ENCODE measurements around the gene P3H4.

DNA sequence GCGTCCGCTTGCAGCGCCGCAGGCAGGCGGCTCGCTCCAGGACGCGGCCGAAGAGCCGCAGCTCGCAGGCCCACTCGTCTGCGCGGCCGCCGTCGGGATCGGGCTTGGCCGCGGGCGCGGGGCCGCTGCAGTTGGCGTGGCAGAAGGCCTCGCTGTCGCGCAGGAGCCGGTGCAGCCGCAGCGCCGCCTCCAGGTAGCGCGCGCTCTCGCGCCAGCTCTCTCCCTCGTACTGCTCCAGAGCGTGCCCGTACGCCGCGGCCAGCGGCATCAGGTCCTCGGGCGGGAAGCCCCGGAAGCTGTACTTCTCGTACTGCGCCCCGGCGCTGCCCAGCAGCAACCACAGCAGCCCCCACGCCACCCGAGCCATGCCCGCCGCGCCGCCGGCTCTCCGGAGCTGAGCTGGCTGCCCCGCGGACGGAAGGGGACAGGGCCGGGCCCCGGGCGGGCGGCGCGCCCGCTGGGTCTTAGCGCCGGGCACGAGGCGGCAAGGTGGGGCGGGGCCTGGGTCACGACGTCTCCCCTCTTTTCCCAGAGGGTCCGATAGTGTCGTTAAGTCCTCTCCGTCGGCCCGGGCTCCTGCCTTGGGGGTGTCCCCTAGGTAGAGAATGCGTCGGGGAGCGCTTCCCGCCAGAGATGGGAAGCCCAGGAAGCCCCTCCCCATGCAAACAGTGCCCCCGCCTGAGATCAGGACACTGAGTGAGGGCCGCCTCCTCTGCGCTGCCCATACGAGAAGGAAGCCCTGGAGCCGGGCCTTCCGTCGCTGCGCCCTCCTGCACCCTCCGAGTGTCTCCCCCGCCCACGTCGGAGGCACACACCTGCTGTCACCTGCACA, at the start of gene P3H4:
- peak; percentile 90 for TF ChIP-seq POLR2A (IDR thresholded peaks at IDR 0.05; ENCODE audit: low read depth, low read length)
- TF ChIP-seq, protein P1, sequence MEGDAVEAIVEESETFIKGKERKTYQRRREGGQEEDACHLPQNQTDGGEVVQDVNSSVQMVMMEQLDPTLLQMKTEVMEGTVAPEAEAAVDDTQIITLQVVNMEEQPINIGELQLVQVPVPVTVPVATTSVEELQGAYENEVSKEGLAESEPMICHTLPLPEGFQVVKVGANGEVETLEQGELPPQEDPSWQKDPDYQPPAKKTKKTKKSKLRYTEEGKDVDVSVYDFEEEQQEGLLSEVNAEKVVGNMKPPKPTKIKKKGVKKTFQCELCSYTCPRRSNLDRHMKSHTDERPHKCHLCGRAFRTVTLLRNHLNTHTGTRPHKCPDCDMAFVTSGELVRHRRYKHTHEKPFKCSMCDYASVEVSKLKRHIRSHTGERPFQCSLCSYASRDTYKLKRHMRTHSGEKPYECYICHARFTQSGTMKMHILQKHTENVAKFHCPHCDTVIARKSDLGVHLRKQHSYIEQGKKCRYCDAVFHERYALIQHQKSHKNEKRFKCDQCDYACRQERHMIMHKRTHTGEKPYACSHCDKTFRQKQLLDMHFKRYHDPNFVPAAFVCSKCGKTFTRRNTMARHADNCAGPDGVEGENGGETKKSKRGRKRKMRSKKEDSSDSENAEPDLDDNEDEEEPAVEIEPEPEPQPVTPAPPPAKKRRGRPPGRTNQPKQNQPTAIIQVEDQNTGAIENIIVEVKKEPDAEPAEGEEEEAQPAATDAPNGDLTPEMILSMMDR (IDR thresholded peaks at IDR 0.05; ENCODE audit: extremely low read depth in 1 of 2, insufficient read depth in 1 of 2, low read depth in 1 of 2, low read length in 2 of 2) = peak; percentile 60 to 85

Data from endothelial cell of umbilical vein (primary cell).